ENCODE data around the gene PTPRE. TPM values are rescaled to one million over a fixed set of nuclear protein-coding genes. Genes with fewer than 3 reads are reported as not detected.

Gene PTPRE
- total and polyA plus RNA-seq, 2 of the 4 experiments (the other 2 are of a cell fraction), result 0.34 to 0.54 TPM

DNA sequence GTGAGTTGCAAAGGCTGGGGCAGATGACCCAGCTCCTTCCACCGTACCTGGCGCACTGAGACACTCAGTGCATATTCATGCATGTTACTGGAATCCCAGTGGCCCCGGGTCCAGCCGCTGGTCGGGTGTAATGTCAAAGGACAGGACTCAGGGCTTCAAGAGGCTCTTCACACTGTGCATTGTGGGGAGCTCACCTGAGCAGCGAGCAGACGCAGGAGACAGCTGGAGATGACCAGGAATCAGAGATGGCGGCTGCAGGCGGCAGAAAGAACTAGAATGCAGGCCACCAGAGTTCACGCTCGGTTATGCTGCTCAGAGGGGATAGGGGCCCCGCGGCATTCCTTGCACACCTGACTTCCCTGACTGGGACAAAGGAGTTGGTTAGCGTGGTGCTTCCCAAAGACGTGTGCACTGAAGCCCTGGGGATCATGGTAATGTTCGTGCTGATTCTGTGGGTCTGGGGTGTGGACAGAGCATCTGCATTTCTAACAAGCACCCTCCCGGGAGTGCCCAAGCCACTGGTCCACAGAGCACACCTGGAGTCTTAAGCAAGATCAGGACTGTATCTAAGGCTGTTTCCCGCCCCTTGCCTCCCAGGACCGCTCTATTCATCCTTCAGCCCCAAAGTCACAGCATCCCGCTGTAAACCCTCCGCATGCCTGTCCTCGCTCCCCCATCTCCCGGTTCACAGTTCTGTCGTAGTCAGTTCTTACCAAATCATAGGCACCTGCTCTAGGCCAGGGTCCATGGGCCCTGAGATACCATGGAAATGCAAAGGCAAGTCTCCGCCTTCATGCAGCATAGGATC is 148.4 kb downstream of the PTPRE start:
- DNase-seq, result no peak
- no peak overlapping the region for H3K27ac ChIP-seq (ENCODE audit: insufficient read depth, low read length)
- no peak overlapping the region for H2BK20ac ChIP-seq (ENCODE audit: low read depth, low read length)
- no peak for TF ChIP-seq SMC3 (IDR thresholded peaks at IDR 0.05; ENCODE audit: low read depth, low read length)
- TF ChIP-seq, protein P1, sequence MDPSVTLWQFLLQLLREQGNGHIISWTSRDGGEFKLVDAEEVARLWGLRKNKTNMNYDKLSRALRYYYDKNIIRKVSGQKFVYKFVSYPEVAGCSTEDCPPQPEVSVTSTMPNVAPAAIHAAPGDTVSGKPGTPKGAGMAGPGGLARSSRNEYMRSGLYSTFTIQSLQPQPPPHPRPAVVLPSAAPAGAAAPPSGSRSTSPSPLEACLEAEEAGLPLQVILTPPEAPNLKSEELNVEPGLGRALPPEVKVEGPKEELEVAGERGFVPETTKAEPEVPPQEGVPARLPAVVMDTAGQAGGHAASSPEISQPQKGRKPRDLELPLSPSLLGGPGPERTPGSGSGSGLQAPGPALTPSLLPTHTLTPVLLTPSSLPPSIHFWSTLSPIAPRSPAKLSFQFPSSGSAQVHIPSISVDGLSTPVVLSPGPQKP (IDR thresholded peaks at IDR 0.05; ENCODE audit: borderline replicate concordance, low read depth, low read length), result no peak
- TF ChIP-seq CHD1 (IDR thresholded peaks at IDR 0.05; ENCODE audit: low read depth, low read length), result no peak
- TF ChIP-seq MAZ (IDR thresholded peaks at IDR 0.05; ENCODE audit: borderline replicate concordance, low read depth, low read length), result no peak
- TF ChIP-seq RAD21 (IDR thresholded peaks at IDR 0.05; ENCODE audit: low read length), result no peak
- TF ChIP-seq CEBPB (IDR thresholded peaks at IDR 0.05; ENCODE audit: low read depth, low read length), result no peak
- no peak for TF ChIP-seq POLR2A (IDR thresholded peaks at IDR 0.05; ENCODE audit: low read depth, low read length)
- H3K18ac ChIP-seq (ENCODE audit: low read depth, low read length), result no peak overlapping the region
- no peak overlapping the region for H3K4me3 ChIP-seq (ENCODE audit: insufficient read depth, low read depth, low read length)
- no peak overlapping the region for H2BK5ac ChIP-seq (ENCODE audit: low read depth, low read length, poor library complexity, severe bottlenecking)
- no peak overlapping the region for H2AK5ac ChIP-seq (ENCODE audit: low read depth, low read length)
- no peak overlapping the region for H2BK15ac ChIP-seq (ENCODE audit: low read depth, low read length)
- CTCF ChIA-PET, result no interaction called here
- no peak overlapping the region for H3K4ac ChIP-seq (ENCODE audit: low read depth, low read length)
- H3K14ac ChIP-seq (replicated peaks; ENCODE audit: low read depth, low read length), result no peak overlapping the region
- H3K4me2 ChIP-seq (ENCODE audit: low read depth, low read length), result no peak overlapping the region
- H3K79me1 ChIP-seq (ENCODE audit: low read depth in 1 of 2, low read length in 2 of 2), result no peaks in the 10 kb centered on the region
- intact Hi-C loops (cut with micrococcal nuclease) (no loop called here), in situ Hi-C loops (cut with MboI; ENCODE audit: low sequenced_read_pairs) (no loop called here), dilution Hi-C loops (cut with HindIII; ENCODE audit: low sequenced_read_pairs, unreplicated experiment) (no loop called here)
- no peak overlapping the region for H4K5ac ChIP-seq (ENCODE audit: low read depth, low read length)
- no peaks in the 10 kb centered on the region for H3K9me3 ChIP-seq (ENCODE audit: control insufficient read depth, insufficient read depth, low read length)
- H2AFZ ChIP-seq (replicated peaks; ENCODE audit: low read length, poor library complexity), result no peak overlapping the region
- H3K4me1 ChIP-seq (ENCODE audit: control insufficient read depth, insufficient read depth, low read length), result no peaks in the 10 kb centered on the region
- no peak for ATAC-seq (ENCODE audit: low read depth)
- H2AK9ac ChIP-seq (replicated peaks; ENCODE audit: low read depth, low read length, poor library complexity), result no peak overlapping the region
- H3K27me3 ChIP-seq (ENCODE audit: control insufficient read depth, insufficient read depth, low read length), result no peaks in the 10 kb centered on the region
- H4K91ac ChIP-seq (ENCODE audit: insufficient read depth, low read depth, low read length), result no peak overlapping the region
- no peak overlapping the region for H3K9ac ChIP-seq (ENCODE audit: low read depth, low read length)
- WGBS, 2 experiments (ENCODE audit: extremely low coverage in 2 of 2, insufficient read length in 1 of 2), result 92% methylated on average over 13 of the region's 25 CpGs; no CpG with 5 or more reads in 1 of the 2 experiments
- no peak overlapping the region for H3K56ac ChIP-seq (ENCODE audit: extremely low read depth, insufficient read depth, low read length)
- H3K36me3 ChIP-seq (ENCODE audit: control insufficient read depth, insufficient read depth, low read length), result no peaks in the 10 kb centered on the region
- H4K20me1 ChIP-seq (ENCODE audit: insufficient read depth, low read length), result no peaks in the 10 kb centered on the region
- H3K9me1 ChIP-seq (ENCODE audit: insufficient read depth, low read length), result peaks cover 3% of the 10 kb centered on the region; the same call in 1 of the 2 replicates
- no peak overlapping the region for H2BK120ac ChIP-seq (ENCODE audit: low read depth, low read length)
- POLR2A ChIA-PET (ENCODE audit: unreplicated experiment), result no interaction called here
- H4K8ac ChIP-seq (ENCODE audit: low read depth in 2 of 2, low read length in 2 of 2), result no peak overlapping the region
- H3K23ac ChIP-seq (ENCODE audit: low read depth, low read length), result no peak overlapping the region
- BruUV-seq (replicated peaks), result no TSS peak
